ENCODE results near the gene RNF223. TPM values are rescaled to one million over a fixed set of nuclear protein-coding genes. Genes with fewer than 3 reads are reported as not detected.
A peak's percentile ranks its signal among the peaks of the same experiment; 100 is the strongest.

Gene RNF223
- total and polyA plus RNA-seq, 2 of the 13 experiments (the other 11 are each of a cell fraction or from before 2014, with no cell fraction given): 0.03 TPM; not detected in 1

GRCh38 chr1:1063945-1064831 lies 9.9 kb downstream of the RNF223 start (continued):
- TF ChIP-seq ZBTB4 (CRISPR knock-in tag; IDR thresholded peaks at IDR 0.05; ENCODE audit: borderline replicate concordance) (no peak), ZNF33A (CRISPR knock-in tag; IDR thresholded peaks at IDR 0.05; ENCODE audit: borderline replicate concordance) (no peak), KLF16 (CRISPR knock-in tag; IDR thresholded peaks at IDR 0.05) (peak in 1 of 2 experiments; percentile 62; a peak in 2 of 4 replicates), REXO4 (CRISPR knock-in tag; IDR thresholded peaks at IDR 0.05; ENCODE audit: borderline replicate concordance) (0 out of 2 replicates have a peak, but pooled peaks have one; percentile 28), ZBTB2 (CRISPR knock-in tag; IDR thresholded peaks at IDR 0.05; ENCODE audit: low read depth) (no peak), FOXO4 (CRISPR knock-in tag; conservative IDR thresholded peaks at IDR 0.05) (no peak), ZBTB40 (IDR thresholded peaks at IDR 0.05) (no peak), ZBTB40 (CRISPR knock-in tag; IDR thresholded peaks at IDR 0.05) (peak; percentile 61; the same call in 1 of the 2 replicates), ZNF367 (CRISPR knock-in tag; IDR thresholded peaks at IDR 0.05; ENCODE audit: borderline replicate concordance) (no peak), NFE2L1 (CRISPR knock-in tag; IDR thresholded peaks at IDR 0.05; ENCODE audit: borderline replicate concordance) (no peak), ZNF432 (CRISPR knock-in tag; IDR thresholded peaks at IDR 0.05; ENCODE audit: borderline replicate concordance) (no peak)

Data from HepG2 (cell line).